ENCODE results near the gene KLHL29.

Gene KLHL29

DNA sequence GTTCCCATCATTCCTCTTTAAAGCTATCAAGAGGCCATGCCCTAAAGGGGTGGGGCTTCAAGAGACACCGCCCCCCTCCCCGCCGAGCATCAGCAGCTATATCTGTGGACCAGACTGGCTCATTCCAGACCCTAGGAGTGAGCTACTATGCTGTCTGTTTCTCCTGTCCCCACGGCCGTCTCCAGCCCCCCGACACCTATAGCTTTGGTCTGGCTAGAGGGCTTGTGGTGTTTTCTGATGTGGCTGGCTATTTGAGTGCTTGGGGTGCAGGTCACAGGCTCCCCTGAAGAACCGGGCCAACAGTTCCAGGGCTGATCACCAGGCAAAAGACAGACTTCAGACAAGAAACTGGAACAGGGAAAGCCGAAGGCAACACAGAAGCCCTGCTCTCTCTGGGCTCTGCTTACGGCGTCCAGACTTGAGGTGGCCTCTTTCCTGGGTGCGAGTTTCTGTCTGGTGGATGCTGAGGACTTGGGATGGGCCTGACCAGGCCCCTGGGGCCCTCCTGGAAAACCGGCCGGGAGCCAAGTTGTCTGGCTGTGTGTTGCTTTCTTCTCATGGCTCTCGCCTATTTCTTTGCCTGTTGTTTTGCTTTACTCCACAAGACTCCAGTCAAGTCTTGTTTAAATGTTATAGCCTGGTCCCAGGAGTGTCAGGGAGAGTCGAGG is 83.6 kb downstream of the KLHL29 start:
- in situ Hi-C loops (cut with HindIII; ENCODE audit: low sequenced_read_pairs), result no loop called here

DNA sequence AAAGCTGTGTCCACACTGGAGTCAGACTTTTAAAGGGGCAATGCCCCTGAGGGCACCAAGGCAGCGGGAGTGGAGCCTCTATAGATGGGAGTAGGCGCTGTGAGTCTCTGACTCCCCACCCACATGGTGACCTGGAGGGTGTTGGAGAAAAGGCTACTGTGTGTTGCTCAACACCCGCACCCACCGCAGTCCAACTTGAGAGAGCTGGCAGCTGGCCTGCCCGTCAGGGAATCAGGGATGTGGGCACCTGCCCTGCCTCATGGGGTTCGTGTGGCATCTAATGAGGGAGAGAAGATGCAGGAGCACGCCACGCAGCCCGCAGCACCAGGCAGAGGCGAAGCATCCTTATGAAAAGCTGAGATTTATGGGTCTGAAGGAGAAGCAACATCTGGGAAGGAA is 84.2 kb downstream of the KLHL29 start:
- in situ Hi-C loops (cut with HindIII; ENCODE audit: low sequenced_read_pairs), result no loop called here

DNA sequence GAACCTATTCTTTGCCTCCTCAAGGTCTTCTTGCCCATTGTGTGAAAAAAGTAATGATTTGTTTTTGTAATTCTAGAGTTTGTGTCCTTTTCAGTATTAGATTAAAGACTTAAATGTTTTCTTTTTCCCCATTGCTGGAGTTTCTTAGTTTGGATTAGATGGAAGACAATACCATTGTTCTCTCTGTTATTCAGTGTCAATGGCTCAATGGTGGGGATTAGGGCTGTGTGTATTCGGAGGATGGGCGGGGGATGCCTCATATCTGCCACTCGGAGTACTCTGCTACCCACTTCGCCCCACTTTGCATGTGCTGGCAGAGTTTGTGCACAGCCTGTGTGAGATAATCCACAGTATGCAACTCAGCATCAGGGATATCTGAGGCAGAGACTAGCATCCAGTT is 90.1 kb downstream of the KLHL29 start:
- in situ Hi-C loops (cut with HindIII; ENCODE audit: low sequenced_read_pairs), result no loop called here

DNA sequence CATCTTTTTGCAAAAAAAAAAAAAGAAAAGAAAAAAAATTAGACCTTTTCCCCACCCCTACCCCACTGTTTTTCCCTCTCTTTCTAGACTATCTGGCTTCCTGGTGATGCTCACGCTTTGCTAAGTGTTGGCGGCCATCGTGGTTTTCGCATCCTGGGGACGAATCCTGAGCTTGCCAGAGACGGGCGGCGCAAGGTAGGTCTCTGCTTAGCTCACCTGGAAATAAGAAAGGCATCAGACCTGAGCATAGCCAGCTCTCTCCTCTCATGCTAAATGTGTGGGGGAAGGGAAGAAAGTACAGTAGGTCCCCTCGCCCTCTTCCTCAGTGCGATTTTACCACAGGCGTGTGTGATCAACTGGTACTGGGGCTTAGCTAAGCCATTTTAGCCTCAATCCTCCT is 90.5 kb downstream of the KLHL29 start:
- in situ Hi-C loops (cut with HindIII; ENCODE audit: low sequenced_read_pairs), result no loop called here

DNA sequence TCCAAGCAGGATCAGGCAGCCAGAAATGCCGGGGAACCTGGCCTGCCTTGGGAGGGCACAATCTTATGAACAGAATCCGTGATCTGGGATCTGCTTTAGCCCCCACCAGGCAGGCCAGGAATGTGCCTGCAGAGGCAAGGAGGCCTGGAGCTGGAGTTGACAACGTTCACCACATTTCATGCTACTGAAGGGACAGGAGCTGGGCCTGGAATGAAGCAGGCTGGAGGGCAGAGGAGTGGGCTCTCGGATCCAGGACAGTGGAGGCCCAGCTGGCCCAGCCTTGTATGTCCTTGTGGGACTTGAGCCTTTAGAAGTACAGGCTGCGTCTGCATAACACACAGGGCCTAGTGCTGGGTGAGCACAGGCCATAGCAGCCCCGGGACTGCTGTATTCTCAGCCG is 91.8 kb downstream of the KLHL29 start:
- in situ Hi-C loops (cut with HindIII; ENCODE audit: low sequenced_read_pairs), result no loop called here

DNA sequence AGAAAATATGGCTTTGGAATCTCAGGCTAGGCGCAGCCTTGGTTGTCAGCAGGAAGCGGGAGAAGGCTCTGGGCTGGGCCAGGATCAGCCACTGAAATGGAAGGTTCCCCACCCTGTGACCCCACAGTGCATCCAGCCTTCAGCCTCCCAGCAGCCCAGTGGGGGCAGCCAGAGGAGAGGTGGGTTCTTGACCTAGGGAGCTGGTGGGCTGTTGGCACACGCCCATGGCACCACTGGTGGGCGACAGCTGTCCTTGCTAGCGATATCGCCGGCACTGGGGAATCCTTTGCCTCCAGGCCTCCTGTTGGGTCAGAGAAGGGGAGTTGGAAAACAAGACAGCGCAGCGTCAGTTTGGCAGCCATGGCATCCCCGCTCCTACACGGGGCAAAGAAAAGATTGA is 92.4 kb downstream of the KLHL29 start:
- in situ Hi-C loops (cut with HindIII; ENCODE audit: low sequenced_read_pairs), result no loop called here

DNA sequence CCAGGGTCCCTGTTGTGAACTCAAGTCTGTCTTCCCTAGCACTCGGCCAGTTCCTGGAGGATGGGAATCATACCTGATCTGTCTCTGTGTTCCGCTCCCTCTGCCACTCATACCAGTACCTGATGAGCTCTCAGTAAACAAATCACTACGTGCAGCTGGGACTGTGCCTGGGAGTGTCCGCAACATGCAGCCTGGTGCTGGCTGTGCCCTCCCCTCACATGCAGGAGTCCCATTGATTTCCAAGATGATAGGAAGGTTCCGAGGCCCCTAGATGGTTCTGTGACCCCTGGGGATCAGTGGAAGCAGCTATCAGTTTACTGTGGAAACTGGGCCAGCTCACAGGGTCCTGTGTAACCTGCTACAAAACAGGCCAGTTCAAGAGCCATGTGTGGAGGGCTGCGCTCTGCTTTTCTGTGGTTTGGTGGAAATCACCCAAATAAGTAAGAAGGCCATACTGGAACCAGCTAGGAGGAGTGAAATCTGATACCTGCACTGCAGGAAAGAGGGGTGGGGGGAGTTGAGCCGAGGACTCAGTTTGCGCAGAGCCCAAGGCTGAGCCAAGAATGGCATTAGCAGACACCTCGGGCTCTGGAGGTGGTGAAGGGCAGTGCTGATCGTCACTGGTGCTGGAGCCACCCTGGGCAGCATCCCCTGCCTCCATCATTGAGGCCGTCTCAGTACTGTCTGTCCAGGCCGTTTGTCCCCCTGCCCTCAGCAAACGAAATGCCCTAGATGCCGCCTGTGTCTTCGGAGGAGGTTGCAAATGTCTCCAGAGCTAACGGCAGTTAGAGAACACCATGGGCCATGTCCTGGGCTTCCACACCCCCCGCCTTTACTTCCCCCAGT is 93.3 kb downstream of the KLHL29 start:
- in situ Hi-C loops (cut with HindIII; ENCODE audit: low sequenced_read_pairs), result no loop called here

DNA sequence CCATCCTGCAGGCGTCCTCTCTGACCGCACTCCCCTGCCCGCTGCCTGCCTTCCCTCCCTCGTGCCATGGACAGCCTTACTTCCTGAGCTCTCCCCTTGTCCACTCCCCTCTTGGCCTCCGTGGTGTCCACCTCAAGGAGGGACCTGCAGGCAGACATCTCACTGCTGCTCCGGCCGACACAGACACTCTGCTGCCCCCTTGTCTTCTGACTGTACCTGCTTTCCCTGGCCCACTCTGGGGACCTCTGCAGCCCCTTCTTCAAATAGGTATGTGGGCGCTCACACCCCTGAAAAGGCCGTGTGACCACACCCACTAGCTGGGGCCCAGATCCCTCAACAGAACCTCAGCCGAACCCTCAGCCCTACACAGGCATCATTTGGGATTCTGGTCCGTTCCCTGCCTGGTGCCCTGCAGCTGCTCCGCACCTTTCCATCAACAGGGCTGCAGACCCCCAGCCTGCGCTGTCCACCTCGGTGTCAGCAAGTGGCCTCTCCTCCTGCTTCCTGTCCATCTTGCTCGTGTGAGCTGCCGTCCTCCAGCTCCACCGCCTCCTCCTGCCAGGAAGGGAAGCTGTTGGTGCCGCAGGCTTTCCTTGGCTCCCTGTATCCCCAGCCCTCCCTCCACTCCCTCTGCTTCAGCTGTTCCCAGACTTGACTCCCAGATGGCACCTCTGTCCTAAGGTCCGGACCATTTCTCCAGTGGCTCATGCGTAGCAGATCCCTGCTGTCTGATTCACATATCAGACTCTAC is 94.1 kb downstream of the KLHL29 start:
- in situ Hi-C loops (cut with HindIII; ENCODE audit: low sequenced_read_pairs), result no loop called here

DNA sequence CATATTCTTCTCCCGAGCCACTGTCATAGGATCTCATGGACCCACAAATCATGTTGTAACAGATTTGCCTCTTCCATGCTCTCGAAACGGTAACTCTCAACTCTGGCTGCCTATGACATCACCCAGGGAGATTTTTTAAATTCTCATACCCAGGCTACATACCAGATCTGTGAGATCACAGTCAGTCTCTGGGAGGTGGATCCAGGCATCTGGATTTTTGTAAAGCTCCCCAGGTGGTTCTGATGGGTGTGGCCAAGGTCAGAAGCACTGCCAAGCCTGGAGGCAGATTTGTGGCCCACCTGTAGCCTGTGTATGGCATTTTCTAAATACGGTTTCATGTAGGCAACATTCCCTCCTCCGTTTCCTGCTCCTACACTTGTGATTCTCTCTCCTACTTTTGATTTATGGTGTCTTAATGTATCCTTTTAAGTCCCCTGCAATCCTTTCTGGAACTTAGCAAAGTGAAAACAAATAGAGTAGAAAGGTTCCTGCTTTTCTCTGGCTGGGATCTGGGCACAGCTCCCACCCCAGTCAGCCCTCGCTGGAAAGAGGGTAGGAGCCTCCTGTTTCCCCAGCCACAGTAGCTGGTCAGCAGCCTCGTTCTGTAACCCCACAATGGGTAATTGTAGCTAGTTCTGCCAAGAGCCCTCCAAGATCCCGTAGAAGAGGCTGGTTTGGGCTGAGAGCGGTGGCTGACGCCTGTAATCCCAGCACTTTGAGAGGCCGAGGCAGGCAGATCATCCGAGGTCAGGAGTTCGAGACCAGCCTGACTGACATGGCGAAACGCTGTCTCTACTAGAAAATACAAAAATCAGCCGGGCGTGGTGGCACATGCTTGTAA is 96.2 kb downstream of the KLHL29 start:
- in situ Hi-C loops (cut with HindIII; ENCODE audit: low sequenced_read_pairs), result no loop called here

DNA sequence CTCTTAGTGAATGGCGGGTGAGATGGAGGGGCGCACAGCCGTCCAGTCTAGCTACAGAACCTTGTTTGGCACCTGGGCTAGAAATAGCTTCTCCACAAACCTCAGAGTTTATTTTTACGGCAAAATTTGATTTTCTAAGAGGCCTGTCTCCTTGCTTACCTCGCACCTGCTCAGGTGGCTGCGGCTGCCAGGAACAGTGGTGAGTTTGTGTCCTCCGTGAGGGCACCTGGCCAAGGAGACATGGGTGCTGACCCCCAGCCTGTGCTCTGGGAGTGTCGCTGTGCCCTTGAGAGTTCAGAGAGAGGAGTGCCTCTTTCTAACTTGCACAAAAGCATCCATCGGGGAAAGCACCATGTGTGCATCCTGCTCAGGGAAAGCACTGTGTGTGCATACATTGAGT is 97.2 kb downstream of the KLHL29 start:
- in situ Hi-C loops (cut with HindIII; ENCODE audit: low sequenced_read_pairs), result no loop called here

DNA sequence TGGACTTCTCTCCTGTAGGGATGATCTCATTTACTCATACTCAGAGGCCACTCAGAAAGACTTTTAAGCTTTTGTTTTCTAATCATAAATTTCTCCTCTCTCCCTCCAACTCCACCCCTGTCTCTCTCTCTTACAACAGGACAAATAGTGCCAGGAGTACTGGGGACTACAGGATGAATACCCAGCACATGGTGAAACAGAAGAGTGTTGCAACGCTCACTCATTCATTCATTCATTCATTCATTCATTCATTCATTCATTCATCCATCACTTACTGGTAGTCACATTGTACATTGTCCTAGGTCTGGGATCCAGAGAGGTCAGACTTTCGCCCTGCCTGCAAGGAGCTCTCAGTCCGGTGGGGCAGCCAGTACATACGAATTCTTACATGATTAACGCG is 97.6 kb downstream of the KLHL29 start:
- in situ Hi-C loops (cut with HindIII; ENCODE audit: low sequenced_read_pairs), result no loop called here

DNA sequence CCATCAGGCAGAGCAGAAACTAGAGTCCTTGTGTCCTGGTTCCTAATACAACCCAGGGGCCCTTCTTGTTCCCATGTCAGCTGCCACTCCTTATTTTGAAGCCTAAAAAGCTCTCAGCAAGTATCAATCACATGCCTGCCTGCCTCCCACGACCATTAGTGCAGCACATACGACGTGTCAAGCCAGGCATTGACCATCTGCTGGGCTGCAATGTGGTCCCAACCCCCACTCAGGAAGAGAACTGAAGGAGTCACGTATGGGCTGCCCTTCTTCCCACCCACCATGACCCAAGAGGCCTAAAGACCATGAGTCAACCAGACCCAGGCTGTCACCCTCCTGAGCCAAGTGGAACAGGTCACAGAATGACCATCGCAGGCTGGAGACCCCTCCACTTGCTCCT is 98.8 kb downstream of the KLHL29 start:
- in situ Hi-C loops (cut with HindIII; ENCODE audit: low sequenced_read_pairs), result no loop called here

DNA sequence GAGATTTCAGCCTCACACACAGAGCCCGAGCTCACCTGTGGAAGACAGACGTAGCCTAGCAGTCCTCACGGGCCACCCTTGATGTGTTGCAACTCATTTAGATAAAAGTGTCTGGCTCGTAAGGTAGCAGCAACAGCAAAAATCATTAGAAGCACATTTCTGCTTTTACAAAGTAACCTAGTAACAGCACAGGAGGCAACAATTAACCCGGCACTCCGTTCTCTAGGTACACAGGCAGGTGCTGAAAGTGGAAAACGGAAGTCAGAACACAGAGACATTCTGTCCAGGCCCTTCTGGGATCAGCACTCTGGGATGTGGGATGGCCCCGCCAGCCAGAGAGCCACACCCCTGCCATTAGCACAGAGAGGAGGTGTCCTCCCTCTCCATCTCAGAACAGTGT is 99.3 kb downstream of the KLHL29 start:
- in situ Hi-C loops (cut with HindIII; ENCODE audit: low sequenced_read_pairs), result no loop called here

DNA sequence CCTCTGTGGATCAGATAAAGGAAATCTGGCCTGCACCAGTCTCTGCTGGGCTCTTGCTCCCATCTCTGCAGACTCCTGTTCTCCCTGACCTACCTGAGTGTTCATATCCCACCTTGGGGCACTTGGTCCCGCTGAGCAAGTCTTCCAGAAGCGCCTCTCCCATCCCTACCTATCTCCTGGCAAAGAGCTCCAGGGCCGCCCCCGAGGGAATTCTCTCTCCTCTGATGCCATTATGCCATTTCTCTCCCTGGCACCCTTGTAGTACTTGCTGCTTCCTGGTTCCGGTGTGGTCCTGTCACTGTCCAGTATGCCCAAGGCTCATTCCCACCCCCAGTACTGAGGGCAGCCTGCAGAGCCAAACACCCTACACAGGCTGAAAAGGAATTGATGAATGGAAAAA is 99.8 kb downstream of the KLHL29 start:
- in situ Hi-C loops (cut with HindIII; ENCODE audit: low sequenced_read_pairs), result no loop called here

DNA sequence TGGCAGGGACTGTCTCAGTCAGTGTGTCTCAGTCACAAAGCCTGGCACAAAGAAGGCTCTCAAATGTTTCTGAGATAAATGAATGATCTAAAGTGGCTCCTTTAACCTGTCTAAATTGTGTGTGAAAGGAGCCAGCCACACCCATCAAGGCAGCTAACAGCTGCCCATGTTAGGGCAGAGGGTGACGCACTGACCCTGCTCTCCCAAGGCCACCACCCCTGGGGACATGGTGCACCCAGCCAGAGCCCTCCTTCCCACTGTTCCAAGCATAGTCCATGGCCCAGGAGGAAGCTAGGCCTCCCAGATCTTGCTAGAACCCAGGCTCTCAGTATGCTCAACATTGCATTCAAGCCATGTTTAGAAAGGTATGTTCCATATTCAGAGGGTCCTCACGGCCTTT is 100.3 kb downstream of the KLHL29 start:
- in situ Hi-C loops (cut with HindIII; ENCODE audit: low sequenced_read_pairs), result no loop called here

DNA sequence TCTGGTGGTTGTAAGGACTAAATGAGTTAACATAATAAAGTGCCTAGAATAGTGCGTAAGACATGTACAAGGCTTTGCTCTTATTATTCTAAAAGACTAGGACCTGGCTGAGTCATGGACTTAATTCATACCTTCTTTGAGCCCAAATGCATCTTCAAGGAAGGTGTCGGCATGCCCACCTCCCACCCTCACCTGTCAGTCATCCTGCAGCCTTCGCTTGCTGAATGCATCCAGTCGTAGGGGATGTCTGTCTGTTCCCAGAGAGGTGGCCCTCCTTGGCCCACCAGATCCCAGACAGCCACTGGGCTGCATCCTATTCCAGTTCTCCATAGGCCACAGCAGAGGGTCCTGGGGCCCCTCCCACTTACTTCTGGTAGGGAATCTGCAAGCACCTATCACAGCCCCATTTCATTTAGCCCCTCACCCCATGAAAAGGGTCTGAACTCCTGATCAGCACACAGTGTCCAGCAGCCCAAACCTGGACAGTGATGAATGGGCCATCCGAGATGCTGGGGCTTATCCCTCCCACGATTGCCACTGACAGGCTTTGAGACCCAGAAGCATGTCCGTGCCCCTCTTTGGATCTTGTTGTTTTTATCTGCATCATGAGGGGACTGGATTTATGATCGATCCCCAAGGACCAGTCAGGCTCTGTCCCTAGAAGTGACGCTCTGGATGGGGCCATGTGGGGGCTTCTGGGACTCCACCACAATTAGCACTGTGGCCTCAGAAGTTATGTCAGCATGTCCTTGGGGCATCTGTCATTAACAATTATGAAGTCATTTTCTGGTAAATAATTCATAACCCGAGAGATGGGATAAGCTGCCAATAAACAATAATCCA is 101.1 kb downstream of the KLHL29 start:
- in situ Hi-C loops (cut with HindIII; ENCODE audit: low sequenced_read_pairs), result no loop called here

DNA sequence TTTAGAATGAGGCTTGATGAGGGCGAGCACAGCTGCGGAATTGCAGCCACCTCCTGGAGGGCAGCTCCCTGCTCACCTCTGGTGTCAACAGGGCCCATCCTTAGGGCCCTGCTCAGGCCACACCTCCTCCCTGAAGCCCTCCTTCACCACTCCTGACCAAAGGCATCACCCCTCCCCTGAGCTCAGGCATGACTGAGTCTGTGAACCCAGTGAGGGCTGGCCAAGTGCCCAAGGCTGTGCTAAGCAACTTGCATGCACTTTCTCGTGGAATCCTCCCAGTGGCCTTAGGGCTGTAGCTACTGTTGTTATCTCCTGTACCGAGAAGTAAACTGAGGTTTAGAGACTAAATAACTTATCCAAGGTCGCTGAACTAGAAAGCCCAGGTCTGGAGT is 101.7 kb downstream of the KLHL29 start:
- in situ Hi-C loops (cut with HindIII; ENCODE audit: low sequenced_read_pairs), result no loop called here

DNA sequence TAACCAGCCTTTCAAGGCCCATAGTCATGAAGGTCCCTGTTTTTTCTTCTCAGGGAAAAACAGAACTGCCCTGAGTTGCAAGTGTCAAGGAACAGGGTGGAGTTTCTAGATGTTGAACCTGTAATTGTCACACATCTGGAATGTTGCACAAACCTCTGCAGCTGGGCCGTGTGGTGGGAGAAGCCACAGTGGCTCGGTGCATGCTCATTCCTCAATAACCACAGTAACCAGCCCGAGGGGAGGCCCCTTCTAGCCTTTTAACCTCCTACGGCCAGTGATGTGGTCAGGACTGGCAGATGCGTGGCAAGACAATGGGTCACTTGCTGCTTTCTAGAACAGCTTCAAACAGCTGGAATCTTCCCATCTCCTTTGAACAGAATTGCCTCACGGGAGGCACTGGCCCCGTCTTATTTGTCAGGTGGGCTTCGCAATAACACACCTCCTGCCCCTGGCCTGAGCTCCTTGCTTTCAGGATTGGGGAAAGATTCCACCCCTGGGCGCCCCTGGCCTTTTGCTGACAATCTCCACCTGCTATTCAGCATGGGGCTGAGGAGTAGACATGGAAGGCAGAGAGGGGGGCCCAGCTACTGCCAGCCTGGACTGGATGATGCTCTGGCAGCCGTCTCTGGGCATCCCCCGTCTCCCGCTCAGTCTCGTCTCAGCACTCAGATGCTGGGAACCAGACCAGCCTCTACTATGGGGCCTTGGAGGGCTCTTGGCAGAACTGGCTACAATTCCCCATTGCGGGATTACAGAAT is 102.9 kb downstream of the KLHL29 start:
- in situ Hi-C loops (cut with HindIII; ENCODE audit: low sequenced_read_pairs), result no loop called here

DNA sequence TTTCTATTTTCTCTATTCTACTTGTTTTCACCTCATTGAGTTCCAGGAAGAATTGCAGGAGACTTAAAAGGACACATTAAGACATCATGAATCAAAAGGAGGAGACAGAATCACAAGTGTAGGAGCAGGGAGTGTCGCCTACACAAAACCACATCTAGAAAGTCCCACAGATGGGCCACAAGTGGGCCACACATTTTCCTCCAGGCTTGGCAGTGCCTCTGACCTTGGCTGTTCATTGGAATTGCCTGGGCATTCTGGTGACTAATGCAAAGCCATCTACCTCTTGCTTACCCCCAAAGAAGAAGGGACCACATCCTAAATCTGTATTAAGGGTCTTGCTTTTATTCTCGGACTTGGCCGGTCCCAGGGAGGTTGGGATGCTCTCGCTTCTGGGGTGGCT is 103.6 kb downstream of the KLHL29 start:
- in situ Hi-C loops (cut with HindIII; ENCODE audit: low sequenced_read_pairs), result no loop called here
